Activated naive CD4-positive, alpha-beta T cell treated with anti-CD3 and anti-CD28 coated beads, Interleukin-2, amount 50 U/mL, for 72 hours (primary cell): Measurements from ENCODE around the gene LMO4. TPM values are rescaled to one million over a fixed set of nuclear protein-coding genes. Genes with fewer than 3 reads are reported as not detected.

Source experiments
- ATAC-seq, 2 donors: fragments of 150-1000 bp; cut with Tn5 transposase; 2 replicates each; pipeline ENCODE4 v1.10.0; 2021; ENCODE audit warnings: mild to moderate bottlenecking in 2 of 2, moderate library complexity in 2 of 2
- DNase-seq, 2 donors: peaks; one replicate each; pipeline ENCODE4 v3.0.0; 2021 to 2022; ENCODE audit warnings: low spot score in 2 of 2
- H3K27ac Mint-ChIP-seq, 2 donors: one replicate each; pipeline ENCODE4 v1.8.0; 2022; ENCODE audit warnings: mild to moderate bottlenecking in 2 of 2, mixed read lengths in 2 of 2
- H3K36me3 Mint-ChIP-seq, 2 donors: one replicate each; pipeline ENCODE4 v1.8.0; 2022; ENCODE audit warnings: mixed read lengths in 2 of 2
- H3K9me3 Mint-ChIP-seq, 2 donors: one replicate each; pipeline ENCODE4 v1.8.0; 2022; ENCODE audit warnings: mixed read lengths in 2 of 2
- total RNA-seq, 2 donors: library from RNA; stranded (reverse); gene quantifications; one replicate each; pipeline ENCODE4 v1.2.3, GENCODE V29; 2022

Gene LMO4
- total RNA-seq, 2 donors from 2014 or later, result 5.6 to 7.3 TPM

DNA sequence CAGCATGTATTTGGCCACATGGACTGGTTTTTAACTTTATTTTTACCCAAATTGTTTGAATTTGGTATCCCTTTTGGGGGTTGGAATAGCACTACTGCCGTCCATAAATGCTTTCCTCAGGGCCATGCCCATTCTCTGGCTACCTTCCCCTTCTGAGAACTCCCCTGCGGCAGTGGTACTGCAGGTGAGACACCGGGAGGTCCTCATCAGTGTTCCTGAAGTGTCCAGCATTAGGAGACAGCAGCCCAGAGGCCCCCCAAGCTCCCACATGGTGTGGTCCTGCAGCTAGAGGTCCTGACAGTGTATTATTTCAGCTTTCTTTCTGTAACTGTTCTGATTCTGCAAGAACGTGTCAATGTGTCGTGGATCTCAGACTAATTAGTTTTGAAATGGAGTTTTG, 8.9 kb downstream of the LMO4 start:
- ATAC-seq, result no peak
- Mint-ChIP-seq H3K9me3 (no peaks in the 10 kb centered on the region), H3K27ac (no peak overlapping the region), H3K36me3 (no peaks in the 10 kb centered on the region)
- no peak for DNase-seq

DNA sequence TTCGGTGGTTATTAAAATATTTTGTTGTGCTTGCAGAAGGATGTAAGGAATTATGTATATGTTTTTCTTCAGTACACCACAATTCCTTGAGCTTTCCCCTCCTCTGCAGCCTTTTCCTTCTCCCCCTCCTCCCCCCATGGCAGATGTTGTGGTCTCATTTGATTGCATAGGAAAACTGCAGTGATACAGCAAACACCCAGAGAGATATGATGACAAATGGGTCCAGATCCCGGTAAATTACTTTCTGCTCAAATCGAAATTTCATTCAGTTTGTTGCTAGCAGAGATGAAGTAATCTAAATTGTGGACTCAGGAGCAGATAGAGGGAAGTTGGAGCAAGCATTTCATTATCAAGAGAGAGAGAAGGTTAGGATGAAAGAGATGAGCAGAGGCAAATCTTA, 9.9 kb downstream of the LMO4 start:
- Mint-ChIP-seq H3K27ac (no peak overlapping the region), H3K9me3 (no peaks in the 10 kb centered on the region), H3K36me3 (no peaks in the 10 kb centered on the region)
- ATAC-seq, result no peak
- DNase-seq, result no peak

DNA sequence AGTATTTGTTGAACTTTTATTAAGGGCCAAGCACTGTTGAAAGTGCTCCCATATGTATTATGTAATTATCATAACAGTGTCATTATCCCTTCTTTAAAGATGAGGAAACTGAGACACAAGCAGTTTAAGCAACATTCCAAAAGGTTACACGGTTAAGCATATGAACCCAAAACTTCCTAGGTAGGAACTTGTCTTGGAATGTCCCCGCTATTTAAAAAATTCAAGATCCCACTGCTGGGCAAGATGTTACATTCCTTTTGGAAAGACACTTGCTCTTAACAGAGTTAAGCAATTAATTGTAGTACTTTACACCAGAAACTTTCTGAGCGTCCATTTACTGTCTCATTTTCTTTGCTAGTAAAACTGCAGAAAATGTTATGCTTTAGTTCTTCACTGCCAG, 15.6 kb downstream of the LMO4 start:
- DNase-seq (no peak), ATAC-seq (no peak)
- Mint-ChIP-seq H3K36me3 (no peaks in the 10 kb centered on the region), H3K9me3 (no peaks in the 10 kb centered on the region), H3K27ac (no peak overlapping the region)

DNA sequence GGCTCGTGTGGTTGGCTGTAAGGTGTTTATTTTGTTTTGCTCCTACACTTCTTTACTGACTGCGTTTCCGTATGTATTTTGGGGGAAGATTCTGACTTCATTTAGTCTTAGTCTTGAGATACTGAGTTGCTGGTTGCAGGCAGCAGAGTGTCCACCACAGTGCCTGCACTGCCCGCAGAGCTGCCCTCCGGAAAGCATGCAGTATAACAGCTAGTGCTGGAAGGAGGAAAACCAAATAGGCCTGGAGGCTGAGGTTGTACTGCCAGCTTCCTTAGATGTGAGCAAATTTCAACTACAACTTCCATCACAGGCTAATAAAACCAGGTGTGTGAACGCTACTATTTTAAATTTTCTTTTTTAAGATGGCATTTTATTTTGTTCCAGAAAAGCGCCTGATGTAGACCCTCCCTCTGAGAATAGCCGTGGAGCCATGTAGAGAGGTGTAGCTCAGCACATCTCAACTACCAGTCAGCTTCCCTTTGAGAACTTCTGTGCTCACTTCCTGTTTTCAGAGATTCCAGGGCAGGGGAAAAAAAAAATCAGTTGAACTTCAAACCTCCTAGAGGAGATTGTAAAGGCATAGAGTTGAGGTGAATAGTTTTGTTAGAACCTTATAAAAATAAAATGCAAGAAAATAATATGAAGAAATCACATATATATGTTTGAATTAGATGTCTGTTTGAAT, 17.6 kb downstream of the LMO4 start:
- Mint-ChIP-seq H3K27ac (no peak overlapping the region), H3K9me3 (no peaks in the 10 kb centered on the region), H3K36me3 (no peaks in the 10 kb centered on the region)
- DNase-seq (no peak), ATAC-seq (no peak)

DNA sequence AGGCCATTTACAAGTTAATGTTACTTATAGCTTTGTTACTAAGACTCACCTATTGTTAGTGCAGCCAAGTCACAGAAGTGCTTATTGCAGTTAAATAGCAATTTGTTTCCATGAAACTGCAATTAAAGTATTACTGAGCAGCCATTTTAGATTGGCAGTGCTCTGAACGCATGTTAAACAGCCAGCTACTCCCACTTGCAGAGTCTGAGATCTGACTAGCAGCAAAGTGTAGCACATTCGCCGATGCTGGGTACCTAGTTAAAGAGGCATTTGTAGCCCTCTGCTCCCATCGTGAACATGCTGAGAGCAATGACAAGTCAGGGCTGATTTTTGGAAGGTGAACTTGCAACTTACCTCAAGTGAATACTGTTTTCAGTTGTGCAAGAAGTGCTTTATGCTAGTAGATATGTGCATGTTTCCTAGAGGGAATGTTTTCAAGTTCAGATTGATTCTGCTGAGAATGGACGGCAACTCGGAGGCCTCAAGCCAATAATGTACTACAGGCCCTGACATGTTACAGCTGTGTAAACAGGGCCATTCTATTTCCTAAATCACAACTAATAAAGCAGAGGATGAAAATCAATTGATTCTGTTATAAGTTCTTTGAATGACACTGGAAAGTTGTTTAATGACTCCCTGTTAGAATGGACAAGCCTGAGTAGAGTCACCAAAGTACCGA, 19.8 kb downstream of the LMO4 start:
- H3K9me3 Mint-ChIP-seq, result no peaks in the 10 kb centered on the region
- ATAC-seq (no peak), DNase-seq (no peak)
- H3K27ac Mint-ChIP-seq, result no peak overlapping the region
- no peaks in the 10 kb centered on the region for H3K36me3 Mint-ChIP-seq

DNA sequence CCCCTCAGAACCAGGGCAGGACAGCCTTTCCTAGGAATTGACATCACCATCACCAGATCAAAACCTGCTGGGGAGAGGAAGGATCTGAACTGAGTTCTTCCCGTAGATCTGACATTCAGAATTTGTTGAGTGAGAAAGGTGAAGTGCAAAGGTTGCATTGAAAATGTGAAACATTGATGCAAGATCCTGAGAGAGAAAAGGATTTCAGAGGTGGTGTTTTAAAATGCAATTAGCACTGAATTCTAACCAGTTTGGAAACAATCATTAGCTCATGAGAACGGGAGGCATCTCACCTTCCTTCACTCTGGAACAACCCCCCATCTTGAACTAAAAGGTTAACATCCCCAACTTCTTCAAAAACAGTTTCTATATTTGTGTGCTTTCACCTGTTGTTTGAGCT, 20.4 kb downstream of the LMO4 start:
- no peak for ATAC-seq
- H3K36me3 Mint-ChIP-seq, result no peaks in the 10 kb centered on the region

DNA sequence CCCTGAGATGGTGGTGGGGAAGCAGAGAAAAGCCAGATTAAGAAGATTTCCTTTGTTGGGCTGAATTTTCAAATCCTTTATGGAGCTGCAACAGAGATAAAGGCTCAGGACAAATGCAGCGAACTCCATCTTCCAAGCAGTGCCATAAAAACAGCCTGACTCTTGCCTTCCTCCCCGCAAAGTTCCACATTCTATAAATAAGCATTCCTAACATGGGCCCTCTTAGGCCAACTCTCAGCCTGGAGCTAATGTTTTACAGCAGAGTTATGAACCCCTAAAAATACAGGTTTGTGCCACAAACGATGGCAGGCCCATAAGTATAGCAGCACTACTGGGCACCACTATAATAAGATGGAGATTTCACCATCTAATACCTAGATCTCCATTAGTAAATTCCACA, 27.2 kb downstream of the LMO4 start:
- no peak for DNase-seq
- Mint-ChIP-seq H3K9me3 (no peaks in the 10 kb centered on the region), H3K36me3 (no peaks in the 10 kb centered on the region), H3K27ac (no peak overlapping the region)
- ATAC-seq, result no peak

More for the DNA sequence above, 20.4 kb downstream of the LMO4 start:
- Mint-ChIP-seq H3K9me3 (no peaks in the 10 kb centered on the region), H3K27ac (no peak overlapping the region)
- no peak for DNase-seq

DNA sequence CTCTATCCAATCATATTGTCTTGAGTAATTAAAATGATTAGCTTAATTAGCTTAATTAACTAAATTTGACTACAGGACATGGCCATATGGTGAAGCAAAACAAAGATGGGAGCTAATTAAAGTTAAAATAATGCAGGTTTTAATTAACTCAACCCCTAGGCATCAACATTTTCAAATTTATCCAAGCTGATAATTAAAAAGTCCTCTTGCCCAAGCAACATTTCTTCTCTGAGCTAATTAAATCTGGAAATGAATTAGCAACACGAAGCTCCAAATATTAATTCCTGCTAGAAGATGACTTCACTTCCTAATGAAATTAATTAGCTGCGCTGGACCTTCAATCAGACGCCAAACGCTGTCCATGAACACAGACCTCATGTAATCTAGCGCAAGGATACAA, 27.9 kb downstream of the LMO4 start:
- ATAC-seq, result no peak
- no peaks in the 10 kb centered on the region for H3K9me3 Mint-ChIP-seq
- no peak overlapping the region for H3K27ac Mint-ChIP-seq
- DNase-seq, result no peak
- H3K36me3 Mint-ChIP-seq, result no peaks in the 10 kb centered on the region

DNA sequence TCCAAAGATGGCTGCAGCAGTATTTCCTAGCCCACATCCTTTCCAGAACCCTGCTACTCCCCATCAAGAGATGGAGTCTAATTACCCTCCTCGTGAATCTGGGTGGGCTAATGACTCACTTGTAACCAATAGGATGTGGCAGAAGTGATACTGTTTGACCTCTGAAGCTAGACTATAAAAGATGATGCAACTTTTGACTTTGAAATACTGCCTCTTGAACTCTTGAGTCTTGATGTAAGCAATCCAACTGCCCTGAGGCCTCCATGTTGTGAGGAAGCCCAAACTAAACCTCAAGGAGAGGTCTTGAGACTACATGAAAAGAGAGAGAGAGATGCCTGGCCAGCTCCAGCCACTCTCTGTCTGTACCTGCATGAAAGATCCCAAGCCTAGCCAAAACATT, 29.5 kb downstream of the LMO4 start:
- ATAC-seq (no peak), DNase-seq (no peak)
- no peaks in the 10 kb centered on the region for H3K9me3 Mint-ChIP-seq

DNA sequence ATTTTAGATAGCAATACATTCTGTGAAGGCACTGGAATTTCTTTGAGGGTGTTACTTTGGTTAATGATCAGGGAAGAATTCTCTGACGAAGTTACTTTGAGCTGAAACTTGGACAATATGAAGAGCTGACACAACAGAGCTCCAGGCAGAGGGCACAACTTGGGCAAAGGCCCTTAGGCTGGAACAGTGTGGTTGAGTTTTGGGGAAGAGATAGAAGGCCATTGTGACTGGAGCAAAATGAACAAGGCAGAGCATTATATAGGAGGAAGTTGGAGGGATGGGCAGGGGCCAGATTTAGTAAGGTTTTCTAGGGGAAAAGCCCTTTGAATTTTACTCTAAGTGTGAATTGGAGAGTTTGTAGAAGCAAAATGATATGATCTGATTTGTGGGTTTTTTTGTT, 30.9 kb downstream of the LMO4 start:
- no peaks in the 10 kb centered on the region for H3K9me3 Mint-ChIP-seq
- no peak for DNase-seq
- no peak for ATAC-seq

More for the DNA sequence above, 29.5 kb downstream of the LMO4 start:
- Mint-ChIP-seq H3K36me3 (no peaks in the 10 kb centered on the region), H3K27ac (no peak overlapping the region)

DNA sequence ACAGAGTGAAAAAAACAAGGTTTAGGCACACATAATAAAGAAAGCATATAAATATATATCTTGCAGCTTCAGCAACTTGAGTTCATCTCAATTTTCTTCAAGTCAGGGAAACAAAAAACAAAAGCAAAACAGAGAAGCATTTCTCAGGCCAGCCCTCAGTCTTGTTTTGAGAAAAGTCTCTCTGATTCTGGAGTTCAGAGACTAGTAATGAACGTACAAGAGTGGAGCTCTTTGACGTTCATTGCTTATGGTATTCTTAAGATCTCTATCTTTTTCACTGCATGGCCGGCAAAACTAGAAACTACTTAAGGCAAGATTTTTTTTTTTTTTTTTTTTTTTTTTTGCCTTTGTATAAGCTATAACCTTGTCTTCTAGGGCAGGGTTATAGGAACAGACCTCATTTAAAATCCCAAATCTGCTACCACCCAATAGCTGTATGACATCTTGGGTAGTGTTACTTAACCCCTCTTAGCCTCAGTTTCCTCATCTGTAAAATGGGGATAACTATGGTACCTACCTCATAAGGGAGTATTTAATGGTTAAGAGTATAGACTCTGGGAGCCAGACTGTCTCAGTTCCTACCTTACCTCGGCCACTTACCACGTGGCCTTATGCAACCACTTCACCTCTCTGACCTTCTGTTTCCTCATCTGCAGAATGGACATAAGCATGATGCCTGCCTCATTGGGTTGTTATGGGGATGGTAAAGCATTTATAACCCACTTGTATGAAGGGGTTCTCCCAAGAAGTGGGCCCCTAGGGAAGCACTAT, 33.6 kb downstream of the LMO4 start:
- Mint-ChIP-seq H3K27ac (no peak overlapping the region), H3K36me3 (peaks cover 0 to 6% of the 10 kb centered on the region in 2 donors)
- ATAC-seq, result no peak

More for the DNA sequence above, 30.9 kb downstream of the LMO4 start:
- H3K27ac Mint-ChIP-seq, result no peak overlapping the region
- H3K36me3 Mint-ChIP-seq, result no peaks in the 10 kb centered on the region

DNA sequence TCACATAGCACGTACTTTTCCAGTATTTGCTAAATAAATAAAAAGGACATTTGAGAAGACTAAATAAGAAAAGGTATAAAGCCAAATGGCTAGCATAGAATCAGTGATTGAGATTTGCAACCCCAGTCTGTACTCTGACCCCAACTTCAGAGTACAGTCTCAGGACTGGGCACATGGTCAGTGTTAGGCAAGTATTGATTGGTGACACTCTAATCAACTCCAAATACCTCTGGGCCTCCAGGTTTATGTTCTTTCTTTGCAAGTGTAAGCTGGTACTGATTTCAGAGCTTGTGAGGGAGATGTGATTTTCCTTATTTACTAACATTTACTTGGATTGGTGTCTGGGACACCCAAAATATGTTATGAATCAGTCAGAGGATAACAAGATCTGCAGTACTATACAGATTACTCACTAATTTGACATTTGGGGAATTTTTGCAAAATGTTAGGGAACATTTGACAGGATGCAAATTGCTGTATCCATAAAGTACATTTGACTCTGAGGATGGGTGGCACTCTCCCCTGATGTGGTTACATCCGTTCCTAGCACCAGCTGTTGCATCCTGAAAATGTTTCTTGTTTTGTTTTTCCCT, 34.2 kb downstream of the LMO4 start:
- ATAC-seq (no peak), DNase-seq (no peak)
- Mint-ChIP-seq H3K27ac (no peak overlapping the region), H3K9me3 (no peaks in the 10 kb centered on the region), H3K36me3 (peaks cover 0 to 6% of the 10 kb centered on the region in 2 donors)

More for the DNA sequence above, 33.6 kb downstream of the LMO4 start:
- H3K9me3 Mint-ChIP-seq, result no peaks in the 10 kb centered on the region
- no peak for DNase-seq

DNA sequence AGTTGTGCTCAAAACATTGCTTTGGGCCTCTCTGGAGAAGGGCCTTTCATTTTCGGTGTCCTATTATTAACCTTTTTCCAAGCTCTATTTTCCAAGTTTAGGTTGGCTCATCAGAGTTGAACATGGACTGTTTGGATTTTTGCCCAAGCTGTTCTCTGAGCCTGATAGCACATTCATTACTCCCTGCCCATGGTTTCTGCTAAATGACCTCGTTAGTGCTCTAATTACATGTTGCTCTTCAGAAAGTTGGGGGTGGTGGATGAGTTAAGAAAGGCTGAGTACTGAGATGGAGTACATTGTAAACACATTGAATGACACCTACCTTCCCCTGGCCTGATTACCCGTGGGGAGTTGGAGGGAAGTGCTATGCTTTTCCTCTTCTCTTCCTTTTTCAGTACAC, 38.9 kb downstream of the LMO4 start:
- no peak for DNase-seq
- Mint-ChIP-seq H3K9me3 (peaks cover 0 to 5% of the 10 kb centered on the region in 2 donors), H3K36me3 (peaks cover 0 to 11% of the 10 kb centered on the region in 2 donors), H3K27ac (no peak overlapping the region)
- ATAC-seq, result no peak

DNA sequence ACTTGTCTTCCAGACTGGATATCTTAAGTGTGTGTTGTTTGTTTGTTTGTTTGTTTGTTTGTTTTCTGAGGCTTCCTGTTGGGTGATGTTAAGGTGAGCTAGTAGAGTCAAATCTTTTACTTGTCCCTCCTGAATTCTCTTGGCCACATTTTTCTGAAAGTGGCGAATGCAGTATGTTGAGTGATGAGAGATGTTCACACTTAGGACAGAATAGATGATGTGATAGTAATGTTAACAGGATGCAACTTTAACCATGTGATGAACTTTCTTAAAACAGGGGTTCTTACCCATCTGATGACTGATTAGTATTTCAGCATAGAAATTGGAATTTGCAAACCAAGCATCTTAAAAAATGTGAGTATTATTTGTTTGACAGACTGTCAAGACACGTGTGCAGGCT, 40.2 kb downstream of the LMO4 start:
- H3K9me3 Mint-ChIP-seq, result peaks cover 0 to 5% of the 10 kb centered on the region in 2 donors
- no peak overlapping the region for H3K27ac Mint-ChIP-seq
- DNase-seq (no peak), ATAC-seq (no peak)
- H3K36me3 Mint-ChIP-seq, result peaks cover 0 to 11% of the 10 kb centered on the region in 2 donors

DNA sequence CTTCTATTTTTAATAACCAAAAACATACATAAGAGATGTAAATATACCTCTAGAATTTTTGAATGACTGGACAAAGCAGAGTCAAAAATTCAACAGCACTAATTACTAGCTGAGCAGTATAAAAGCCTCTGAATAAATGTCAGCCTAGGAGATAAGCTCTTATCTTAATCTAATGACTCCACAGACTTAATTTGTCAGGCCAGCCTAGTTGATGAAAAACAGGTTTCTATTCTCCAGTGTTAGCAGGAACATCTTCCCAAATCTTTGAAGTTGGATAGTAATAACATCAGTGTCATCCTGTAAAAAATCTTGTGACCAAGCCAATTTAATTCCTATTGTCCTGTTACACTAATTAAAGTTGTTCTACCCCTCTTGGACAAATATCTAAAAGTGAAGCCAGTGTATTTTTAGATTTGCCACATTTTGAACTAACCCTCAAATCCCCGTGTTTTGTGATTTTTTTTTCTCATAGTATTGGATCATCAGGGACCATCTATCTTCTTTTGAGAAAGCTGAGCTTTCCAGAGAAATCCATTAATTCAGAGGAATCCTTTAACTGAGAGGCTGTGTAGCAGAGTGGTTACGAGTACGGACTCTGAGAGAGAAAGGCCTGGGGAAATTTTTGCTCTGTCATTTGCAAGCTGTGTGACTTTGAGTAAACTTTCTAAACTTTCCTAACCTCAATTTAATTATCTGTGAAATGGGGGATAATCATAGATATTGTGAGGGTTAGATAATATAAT, 41.2 kb downstream of the LMO4 start:
- Mint-ChIP-seq H3K9me3 (peaks cover 0 to 5% of the 10 kb centered on the region in 2 donors), H3K27ac (no peak overlapping the region), H3K36me3 (peaks cover 0 to 11% of the 10 kb centered on the region in 2 donors)
- ATAC-seq, result no peak
- no peak for DNase-seq

DNA sequence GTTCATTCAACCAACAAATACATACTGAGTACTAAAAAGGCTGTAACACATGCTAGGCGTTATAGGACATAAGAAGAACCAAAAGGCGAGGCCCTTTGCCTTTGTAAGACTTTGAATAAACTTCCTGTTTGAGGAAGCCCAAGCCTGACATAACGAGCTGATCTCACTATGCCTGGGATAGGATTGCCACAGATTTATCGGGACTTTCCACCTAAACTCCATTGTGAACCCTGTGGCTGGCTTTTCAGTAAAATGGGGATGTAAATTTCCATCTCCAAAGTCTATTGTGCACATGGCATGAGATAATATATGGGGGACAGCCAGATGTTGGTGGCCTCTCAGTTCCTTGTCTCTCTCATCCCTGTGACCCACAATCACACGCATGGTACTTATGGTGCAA, 41.9 kb downstream of the LMO4 start:
- DNase-seq (no peak), ATAC-seq (no peak)
- peaks cover 0 to 11% of the 10 kb centered on the region in 2 donors for H3K36me3 Mint-ChIP-seq
- H3K9me3 Mint-ChIP-seq, result peaks cover 0 to 5% of the 10 kb centered on the region in 2 donors
- H3K27ac Mint-ChIP-seq, result no peak overlapping the region
